Stimulated activated CD8-positive, alpha-beta memory T cell treated with anti-CD3 and anti-CD28 coated beads, Interleukin-12 subunit alpha, Interleukin-12 subunit beta, amount 100 ng/mL, for 4 hours (primary cell): ENCODE data around the gene GCGR.
"Not testable (repeated sequence)": the region's sequence is repeated elsewhere in the genome, so short reads cannot be mapped to it uniquely, and the experiment has no call there.

Source experiments
- DNase-seq: peaks from one replicate; pipeline ENCODE4 v3.0.0-alpha.2; 2020; ENCODE audit warnings: low read depth

The GCGR gene

GRCh38 chr17:81832608-81833159, 28.7 kb downstream of the GCGR start:
- no peak for DNase-seq

DNA sequence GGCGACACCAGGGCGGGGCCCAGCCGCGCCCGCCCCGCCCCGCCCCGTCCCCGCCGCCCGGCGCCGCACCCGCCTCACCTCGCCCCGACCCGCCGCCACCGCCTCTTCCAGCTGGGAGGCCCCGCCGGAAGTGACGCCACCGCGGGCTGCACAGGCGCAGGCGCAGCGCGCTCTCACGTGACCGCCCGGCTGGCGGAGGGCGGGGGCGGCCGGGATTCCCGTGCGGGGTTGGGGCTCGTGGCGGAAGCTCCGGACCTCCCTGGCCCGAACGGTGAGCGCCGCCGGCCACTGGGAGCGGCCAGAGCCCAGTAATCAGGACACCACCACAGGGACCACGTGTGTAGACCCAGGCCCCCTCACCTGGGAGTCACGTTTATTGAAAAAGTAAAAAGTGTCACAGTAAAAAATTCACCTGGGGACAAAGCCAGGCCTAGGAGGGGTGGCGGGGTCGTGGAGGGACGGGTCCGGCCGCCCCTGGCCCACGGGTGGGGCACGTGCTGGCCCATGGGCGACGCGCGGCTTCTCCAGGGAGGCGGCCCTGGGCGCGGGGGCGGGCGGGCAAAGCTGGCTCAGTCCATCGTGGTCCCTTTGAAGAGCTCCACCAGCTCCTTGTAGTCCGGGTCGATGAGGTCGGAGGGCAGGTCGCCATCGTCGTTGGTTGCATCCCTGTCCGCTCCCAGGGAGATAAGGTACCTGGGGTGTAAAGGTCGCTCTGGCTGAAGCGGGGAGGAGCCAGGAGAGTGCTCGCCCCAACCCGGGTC, 29.4 kb downstream of the GCGR start, which contains the start of gene MCRIP1:
MCRIP1 (minus strand) TSS at position 132 of the 761 bp plus-strand sequence. CDS start 8,785 bp downstream, outside the sequence.
- peak; percentile 96 for DNase-seq

GRCh38 chr17:81833921-81834830, 30.2 kb downstream of the GCGR start:
- no peak for DNase-seq

DNA sequence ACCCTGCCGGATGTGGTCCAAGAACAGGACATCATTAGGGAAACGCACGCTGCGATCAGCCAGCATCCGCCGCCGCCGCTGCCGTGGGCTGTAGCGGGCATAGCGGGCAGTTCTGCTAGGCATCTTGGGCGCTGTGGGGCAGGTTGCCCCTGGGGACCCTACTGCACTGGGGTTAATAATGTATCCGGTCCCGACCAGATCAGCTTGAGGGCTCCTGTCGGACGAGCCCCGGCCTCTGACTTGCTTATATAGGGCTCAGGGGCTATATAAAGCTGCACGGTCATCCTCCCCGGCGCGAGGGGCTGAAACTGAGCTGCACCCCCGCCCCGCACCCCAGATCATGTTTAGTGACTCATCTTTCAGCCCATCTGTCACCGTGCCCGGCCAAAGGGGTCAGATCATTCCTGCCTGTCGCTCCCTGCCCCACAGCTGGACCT, 30.9 kb downstream of the GCGR start, which contains the start of gene PPP1R27:
PPP1R27 (minus strand) TSS at position 220 of the 437 bp plus-strand sequence; CDS start at position 123, 97 bp downstream.
- no peak for DNase-seq

- no peak for DNase-seq
Measured at GRCh38 chr17:81837641-81838040, 33.7 kb downstream of the GCGR start.

DNA sequence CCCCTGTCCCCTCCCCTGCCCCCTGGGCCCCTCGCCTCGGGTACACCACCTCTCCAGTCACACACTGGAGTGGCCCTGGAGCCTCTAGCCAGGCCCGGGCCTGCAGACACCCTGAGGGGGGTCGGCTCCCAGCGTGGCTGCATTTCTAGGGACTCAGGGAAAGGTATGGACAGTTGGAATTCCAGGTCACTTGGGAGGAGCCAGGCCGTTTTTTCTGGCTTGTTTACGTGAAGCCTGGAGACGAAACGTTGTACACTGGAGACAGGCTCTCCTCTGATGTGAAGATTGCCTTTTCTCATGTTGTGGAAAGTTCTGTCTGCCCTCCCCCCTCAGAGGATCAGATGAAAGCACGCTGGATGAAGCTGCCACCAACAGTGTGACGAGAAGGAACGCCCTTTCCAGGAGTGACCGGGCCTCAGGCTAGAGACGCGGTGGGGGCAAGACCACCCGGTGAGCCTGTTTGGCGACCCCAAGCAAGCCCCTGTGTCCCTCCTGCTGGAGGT, 34.9 kb downstream of the GCGR start:
- DNase-seq, result no peak

DNA sequence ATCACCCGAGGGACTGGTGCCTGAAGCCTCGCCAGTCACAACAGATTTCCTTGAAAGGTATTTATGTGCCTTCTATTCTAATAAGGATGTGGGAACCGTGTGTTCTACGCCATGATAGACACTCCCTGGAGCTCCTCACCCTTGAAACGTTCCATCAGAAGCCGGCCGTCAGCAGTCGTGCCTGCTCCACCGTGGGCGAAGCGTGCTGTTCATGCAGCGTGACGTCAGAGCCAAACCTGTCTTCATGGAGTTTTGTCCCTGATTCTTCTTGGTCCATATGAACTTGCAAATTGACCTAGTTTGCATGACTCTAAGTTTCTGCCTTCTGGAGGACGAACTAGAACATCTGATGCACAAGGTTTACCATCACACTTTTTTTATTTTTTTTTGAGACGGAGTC, 35.4 kb downstream of the GCGR start:
- DNase-seq, result no peak

DNA sequence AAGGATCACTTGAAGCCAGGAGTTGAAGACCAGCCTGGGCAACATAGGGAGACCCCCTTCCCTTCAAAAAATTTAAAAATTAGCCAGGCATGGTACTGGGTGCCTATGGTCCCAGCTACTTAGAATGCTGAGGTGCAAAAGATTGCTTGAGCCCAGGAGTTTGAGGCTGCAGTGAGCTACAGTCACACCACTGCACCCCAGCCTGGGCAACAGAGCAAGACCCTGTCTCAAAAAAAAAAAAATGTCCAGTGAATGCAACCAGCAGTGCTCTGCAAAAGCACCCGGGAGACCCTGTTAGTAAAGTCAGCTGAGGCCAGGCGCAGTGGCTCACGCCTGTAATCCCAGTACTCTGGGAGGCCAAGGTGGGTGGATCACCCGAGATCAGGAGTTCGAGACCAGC, 36.1 kb downstream of the GCGR start:
- not testable (repeated sequence) for DNase-seq

DNA sequence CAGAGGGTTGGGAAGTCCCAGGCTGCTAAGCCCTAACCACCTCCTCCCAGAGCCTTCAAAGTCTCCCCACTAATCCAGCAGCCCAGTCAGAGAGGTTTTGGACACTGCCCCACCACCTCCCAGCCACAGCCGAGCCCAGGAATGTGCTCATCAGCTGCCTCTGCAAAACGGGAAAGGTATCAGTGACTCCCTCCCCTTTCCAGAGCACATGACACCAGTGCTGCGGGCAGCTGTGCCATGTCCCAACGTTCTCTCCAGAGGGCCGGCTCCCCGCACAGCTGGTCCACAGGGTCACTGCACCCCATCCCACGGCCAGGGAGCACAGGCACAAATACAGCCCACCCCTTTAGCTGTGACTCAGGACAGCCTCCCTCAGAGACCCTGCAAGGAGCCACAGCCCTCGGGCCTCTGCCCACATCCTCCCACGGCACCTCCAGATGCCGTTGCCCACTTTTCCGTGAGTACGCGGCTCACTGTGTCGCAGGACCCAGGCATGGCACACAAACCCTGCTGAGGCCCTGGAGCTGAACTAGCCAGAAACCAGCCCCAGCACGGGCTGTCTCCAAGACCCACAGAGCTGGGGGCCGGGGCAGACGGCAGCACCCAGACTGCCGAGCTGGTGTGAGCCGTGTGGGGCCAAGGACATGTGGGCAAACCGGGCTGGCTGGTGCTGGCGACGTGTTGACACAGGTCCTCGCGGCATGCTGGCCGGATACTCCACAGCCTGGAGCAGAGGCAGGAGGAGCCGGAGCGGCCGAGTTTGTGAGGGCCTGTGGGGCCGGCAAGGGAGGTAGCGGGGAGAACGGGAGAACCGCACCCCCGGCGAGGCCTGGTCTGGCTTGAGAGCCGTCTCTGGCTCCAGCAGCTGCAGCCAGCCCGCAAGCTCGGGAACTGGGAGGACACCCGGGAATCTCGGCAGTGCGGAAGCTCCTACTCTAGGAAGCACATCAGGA, 37.2 kb downstream of the GCGR start:
- DNase-seq, result no peak

DNA sequence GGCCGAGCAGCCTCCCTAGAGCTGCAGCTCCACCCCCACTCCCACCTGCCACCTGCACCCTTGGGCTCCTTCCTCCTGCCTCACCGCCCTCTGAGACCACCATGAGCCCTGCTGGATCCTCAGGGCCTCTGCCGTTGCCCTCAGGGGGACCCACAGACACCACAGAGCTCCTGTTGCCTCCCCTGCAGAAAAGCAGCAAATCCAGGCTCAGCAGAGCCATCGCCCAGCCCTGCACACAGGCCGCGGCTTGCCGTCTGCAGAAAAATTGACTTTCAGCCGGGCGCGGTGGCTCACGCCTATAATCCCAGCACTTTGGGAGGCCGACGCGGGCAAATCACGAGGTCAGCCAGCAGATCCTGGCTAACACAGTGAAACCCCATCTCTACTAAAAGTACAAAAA, 37.9 kb downstream of the GCGR start:
- no peak for DNase-seq

- no peak for DNase-seq
Measured at GRCh38 chr17:81842378-81842724, 38.4 kb downstream of the GCGR start.

DNA sequence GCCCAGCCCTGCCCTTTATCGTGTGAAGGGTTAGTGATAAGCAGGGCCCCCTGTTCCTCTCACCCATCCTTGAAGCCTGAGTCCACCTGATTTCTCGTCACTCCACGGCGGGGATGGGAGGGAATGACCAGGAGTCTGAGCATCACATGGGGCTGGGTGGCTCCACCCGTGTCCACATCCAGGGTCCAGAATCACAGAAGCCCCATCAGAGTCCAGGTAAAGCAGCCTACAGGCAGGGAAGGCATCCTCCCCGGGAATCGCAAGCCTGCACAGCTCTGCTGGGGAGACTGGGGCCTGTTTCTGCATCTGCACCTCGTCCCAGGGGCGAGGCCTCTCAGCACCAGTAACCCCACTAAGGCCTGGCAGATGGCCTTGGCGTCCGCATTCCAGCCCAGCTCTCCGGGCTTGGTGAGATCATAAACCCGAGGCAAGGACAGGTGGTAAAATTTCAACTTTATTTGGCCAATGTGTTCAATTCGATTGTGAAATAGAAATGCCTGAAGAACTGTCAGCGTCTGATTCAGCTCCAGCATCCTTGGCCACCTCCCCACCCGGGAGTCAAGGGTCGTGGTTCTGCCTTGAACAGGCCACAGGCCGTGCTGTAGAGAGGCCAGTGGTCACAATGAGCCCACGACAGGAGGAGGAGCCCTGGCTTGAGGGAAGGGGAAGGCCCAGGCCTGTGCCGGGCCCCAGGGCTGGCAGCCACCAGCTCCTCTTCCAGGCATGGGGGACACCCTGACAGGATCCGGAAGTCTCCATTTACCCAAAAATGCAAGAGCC, 39.0 kb downstream of the GCGR start:
- no peak for DNase-seq

DNA sequence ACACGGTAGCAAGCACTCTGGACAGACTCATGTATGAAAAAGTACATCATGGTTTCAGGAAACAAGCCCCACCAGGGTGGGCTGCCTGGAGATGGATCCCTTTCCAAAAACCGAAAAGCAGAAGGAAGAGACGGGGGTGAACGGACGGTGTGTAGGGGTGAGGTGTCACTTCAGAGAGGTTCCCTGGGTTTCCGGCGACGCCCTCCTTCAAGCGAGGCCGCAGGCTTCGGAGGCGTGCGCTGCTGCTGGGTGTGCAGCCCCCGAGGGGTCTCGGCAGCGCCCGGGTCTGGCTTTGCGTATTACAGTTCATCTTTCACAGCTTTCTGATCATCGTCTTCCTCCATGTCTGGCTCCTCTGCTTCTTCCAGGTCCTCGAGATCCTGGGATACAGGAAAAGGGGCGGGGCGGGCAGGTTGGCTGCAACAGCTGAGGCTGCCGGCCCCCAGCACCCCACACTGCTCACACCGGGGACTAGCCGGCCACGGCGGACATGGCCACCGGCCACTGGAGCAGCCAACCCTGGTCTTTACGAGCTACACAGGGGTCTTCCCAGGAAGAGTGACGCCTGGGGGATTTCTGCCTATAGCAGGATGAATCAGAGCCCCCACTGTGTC, 39.9 kb downstream of the GCGR start:
- no peak for DNase-seq

DNA sequence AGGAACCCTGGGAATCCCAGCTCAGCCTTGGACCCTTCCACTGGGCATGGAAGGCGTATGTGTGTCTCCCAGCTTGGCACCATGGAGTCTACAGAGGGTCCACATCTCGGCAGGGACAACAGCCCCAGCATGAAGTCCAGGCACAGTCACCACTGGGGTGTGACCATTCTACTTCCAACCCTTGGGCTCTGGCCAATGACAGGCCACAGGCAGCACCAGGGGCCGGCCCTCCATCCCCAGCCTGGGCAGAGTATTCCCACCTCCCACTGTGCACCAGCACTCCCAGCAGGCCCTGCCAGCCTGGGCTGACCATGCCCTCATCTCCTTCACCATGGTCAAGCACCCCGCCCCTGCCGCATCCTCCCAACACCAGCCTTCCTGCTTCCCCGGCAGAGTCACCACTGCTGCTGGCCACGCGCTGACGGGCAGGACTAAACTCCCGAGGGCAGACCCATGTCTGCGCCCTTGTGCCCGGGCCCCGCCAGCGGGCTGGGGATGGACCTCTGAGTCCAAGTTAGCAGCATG, 40.4 kb downstream of the GCGR start:
- no peak for DNase-seq

- DNase-seq, result no peak
Measured at GRCh38 chr17:81844887-81845286, 40.9 kb downstream of the GCGR start.

DNA sequence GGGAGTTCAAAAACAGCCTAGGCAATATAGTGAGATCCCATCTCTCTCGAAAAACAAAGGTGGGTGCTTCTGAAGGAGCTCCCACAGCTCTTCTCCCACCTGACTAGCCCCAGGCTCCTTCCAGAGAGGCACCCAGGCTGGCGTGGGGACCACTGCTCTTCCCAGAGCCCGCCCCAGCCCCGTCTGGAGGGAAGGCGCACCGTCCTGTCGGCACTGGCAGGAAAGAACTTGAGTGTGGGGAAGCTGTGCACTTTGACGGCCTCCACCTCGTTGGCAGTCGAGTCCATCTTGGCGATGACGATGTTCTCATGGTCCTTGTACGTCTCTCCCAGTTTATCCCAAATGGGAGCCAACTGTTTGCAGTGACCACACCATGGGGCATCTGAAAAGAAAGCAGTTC, 41.4 kb downstream of the GCGR start:
- no peak for DNase-seq

GRCh38 chr17:81845881-81846742, 42.2 kb downstream of the GCGR start:
- DNase-seq, result no peak

DNA sequence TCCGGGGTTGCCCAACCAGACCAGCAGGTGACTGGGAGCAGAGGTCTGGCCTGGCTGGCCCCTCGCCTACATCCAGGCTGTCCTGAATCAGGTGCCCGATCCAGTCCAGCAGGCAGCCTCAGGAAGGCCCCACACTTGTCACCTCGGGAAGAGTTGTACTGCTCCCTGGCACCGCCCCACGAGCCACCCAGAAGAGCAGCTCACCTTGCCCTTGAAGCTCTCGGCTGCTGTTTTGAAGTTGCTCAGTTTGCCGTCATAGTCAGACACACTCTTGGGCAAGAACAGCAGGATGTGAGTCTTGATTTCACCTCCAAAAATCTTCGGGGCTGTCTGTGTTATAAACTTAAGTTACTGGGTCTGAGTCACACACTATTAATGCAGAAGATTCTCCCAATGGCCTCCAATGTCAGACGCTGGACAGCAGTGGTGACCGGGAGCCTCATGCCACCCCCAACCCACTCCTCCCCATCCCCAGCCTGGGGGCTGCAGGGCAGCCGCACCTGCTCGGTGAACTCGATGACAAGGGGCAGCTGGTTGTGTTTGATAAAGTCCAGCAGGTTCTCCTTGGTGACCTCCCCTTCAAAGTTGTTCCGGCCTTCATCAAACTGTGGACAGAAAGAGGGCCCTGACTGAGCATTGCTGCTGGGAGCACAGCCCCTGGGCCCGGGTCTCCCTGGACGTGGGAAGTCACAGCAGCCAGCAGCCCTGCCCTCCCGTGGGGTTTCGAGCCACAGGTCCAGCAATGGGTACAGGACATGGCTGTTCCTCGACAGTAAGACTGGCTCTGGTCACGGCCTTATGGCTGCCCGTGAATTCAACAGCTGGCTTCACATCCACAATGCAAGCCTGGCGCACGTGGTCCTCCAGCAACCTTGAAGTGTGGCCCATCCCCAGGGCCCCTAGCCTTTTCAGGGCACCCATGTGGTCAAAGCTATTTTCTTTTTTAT, 43.1 kb downstream of the GCGR start:
- DNase-seq, result no peak
